Keratinocyte (primary cell): Measurements from ENCODE around the gene TRAF2. TPM values are rescaled to one million over a fixed set of nuclear protein-coding genes. Genes with fewer than 3 reads are reported as not detected.

Source experiments
- DNase-seq: peaks from one replicate; pipeline ENCODE4 v3.0.0-alpha.2; 2011; ENCODE audit warnings: low read depth, missing footprints, low spot score
- FAIRE-seq: peaks from 2 replicates; lab custom pipeline; 2011; peaks lifted over from hg19 to GRCh38; lab: Jason Lieb, UNC
- H2AFZ ChIP-seq: 2 replicates; pipeline ENCODE4 v1.6.0; 2012; ENCODE audit warnings: low read length, control low read depth, inconsistent platforms; ENCODE audit not compliant: control insufficient read depth
- H3K27ac ChIP-seq: 2 replicates; pipeline ENCODE4 v1.5.1; 2011; ENCODE audit warnings: low read length; ENCODE audit not compliant: control insufficient read depth, insufficient read depth
- H3K27me3 ChIP-seq: 3 replicates; pipeline ENCODE4 v1.6.0; 2011; ENCODE audit warnings: low read length; ENCODE audit not compliant: control insufficient read depth, insufficient read depth; ENCODE audit errors: extremely low read depth
- H3K36me3 ChIP-seq, 2 experiments: 2 replicates in 1 of 2; 3 replicates in 1 of 2; pipeline ENCODE4 v1.5.1; 2011; ENCODE audit warnings: low read length in 2 of 2, mild to moderate bottlenecking in 1 of 2; ENCODE audit not compliant: control insufficient read depth in 2 of 2, insufficient read depth in 2 of 2; ENCODE audit errors: extremely low read depth in 1 of 2
- H3K4me1 ChIP-seq: 3 replicates; pipeline ENCODE4 v1.5.1; 2011; ENCODE audit warnings: low read length; ENCODE audit not compliant: control insufficient read depth, insufficient read depth; ENCODE audit errors: extremely low read depth
- H3K4me2 ChIP-seq: 3 replicates; pipeline ENCODE4 v1.6.0; 2011; ENCODE audit warnings: low read depth, low read length; ENCODE audit not compliant: control insufficient read depth, insufficient read depth; ENCODE audit errors: extremely low read depth
- H3K4me3 ChIP-seq, 3 experiments: fragments of 200-600 bp in 1 of 3; sonication (generic) in 1 of 3; 2 replicates in 2 of 3; 3 replicates in 1 of 3; pipeline ENCODE4 v1.5.1; 2011 to 2016; ENCODE audit warnings: low read length in 3 of 3, mild to moderate bottlenecking in 3 of 3, control low read depth in 2 of 3, inconsistent platforms in 1 of 3, low read depth in 1 of 3, mixed read lengths in 1 of 3, mixed run types in 1 of 3, moderate library complexity in 1 of 3; ENCODE audit not compliant: control insufficient read depth in 2 of 3, insufficient read depth in 2 of 3; ENCODE audit errors: extremely low read depth in 1 of 3
- H3K79me2 ChIP-seq: 2 replicates; pipeline ENCODE4 v1.6.0; 2012; ENCODE audit warnings: low read length; ENCODE audit not compliant: control insufficient read depth, insufficient read depth
- H3K9ac ChIP-seq: 3 replicates; pipeline ENCODE4 v1.6.0; 2011; ENCODE audit warnings: low read length; ENCODE audit not compliant: control insufficient read depth, insufficient read depth; ENCODE audit errors: extremely low read depth
- H3K9me1 ChIP-seq: 3 replicates; pipeline ENCODE4 v1.6.0; 2011; ENCODE audit warnings: low read length; ENCODE audit not compliant: control insufficient read depth, insufficient read depth; ENCODE audit errors: extremely low read depth
- H3K9me3 ChIP-seq: 2 replicates; pipeline ENCODE4 v1.5.1; 2012; ENCODE audit warnings: low read depth, low read length; ENCODE audit not compliant: control insufficient read depth
- H4K20me1 ChIP-seq: 3 replicates; pipeline ENCODE4 v1.6.0; 2011; ENCODE audit warnings: low read length; ENCODE audit not compliant: control insufficient read depth, insufficient read depth; ENCODE audit errors: extremely low read depth
- EZH2 ChIP-seq: IDR thresholded peaks from one replicate; pipeline ENCODE4 v1.6.1; 2012; ENCODE audit warnings: inconsistent platforms, mild to moderate bottlenecking, low read length, moderate library complexity
- dilution Hi-C: fragments of 300-500 bp; cut with MboI; formaldehyde crosslinking; loops from one replicate; pipeline ENCODE4 v1.7.0; 2020; ENCODE audit warnings: low sequenced_read_pairs; ENCODE audit not compliant: extremely low pct_ligation_motif_present
- polyA plus RNA-seq, 5 experiments: library from polyadenylated mRNA; depleted of rRNA in 3 of 5; stranded (reverse) in 3 of 5; stranded (forward) in 1 of 5; unstranded in 1 of 5; fragments of >200 nt; gene quantifications; 1 replicate in 1 of 5; 2 replicates in 3 of 5; 3 replicates in 1 of 5; pipeline versions ENCODE4 v1.2.1 to v1.2.3, GENCODE V29; 2011 to 2012; ENCODE audit warnings: missing spikeins in 2 of 5, low read depth in 1 of 5, low replicate concordance in 1 of 5
- TF ChIP-seq, protein P1 (sequence below), 3 experiments: IDR thresholded peaks in 1 of 3; conservative IDR thresholded peaks in 1 of 3; optimal IDR thresholded peaks in 1 of 3; 2 replicates in 2 of 3; 3 replicates in 1 of 3; pipeline versions ENCODE3 to v1.5.1; 2011; ENCODE audit warnings: low read length in 3 of 3, mild to moderate bottlenecking in 3 of 3, moderate library complexity in 2 of 3, control low read depth in 1 of 3, inconsistent platforms in 1 of 3; ENCODE audit not compliant: insufficient read depth in 2 of 3; ENCODE audit errors: extremely low read depth in 1 of 3

The TRAF2 gene
- polyA plus RNA-seq, 1 donor (not counting 4 experiments of a cell fraction or from before 2014, with no cell fraction given), result 9.9 TPM

GRCh38 chr9:136958898-136959850, 72.9 kb downstream of the TRAF2 start:
- H3K9me1 ChIP-seq, result no peaks in the 10 kb centered on the region
- H3K27ac ChIP-seq, result no peak overlapping the region
- no peaks in the 10 kb centered on the region for H3K9me3 ChIP-seq
- DNase-seq, result no peak
- no peak for FAIRE-seq
- H3K4me1 ChIP-seq, result peaks cover 2% of the 10 kb centered on the region
- no peaks in the 10 kb centered on the region for H3K79me2 ChIP-seq
- no peak overlapping the region for H3K9ac ChIP-seq
- dilution Hi-C loops, result no loop called here
- H3K4me3 ChIP-seq, result no peak overlapping the region
- H3K4me2 ChIP-seq, result no peak overlapping the region
- no peaks in the 10 kb centered on the region for H4K20me1 ChIP-seq
- TF ChIP-seq, protein P1, sequence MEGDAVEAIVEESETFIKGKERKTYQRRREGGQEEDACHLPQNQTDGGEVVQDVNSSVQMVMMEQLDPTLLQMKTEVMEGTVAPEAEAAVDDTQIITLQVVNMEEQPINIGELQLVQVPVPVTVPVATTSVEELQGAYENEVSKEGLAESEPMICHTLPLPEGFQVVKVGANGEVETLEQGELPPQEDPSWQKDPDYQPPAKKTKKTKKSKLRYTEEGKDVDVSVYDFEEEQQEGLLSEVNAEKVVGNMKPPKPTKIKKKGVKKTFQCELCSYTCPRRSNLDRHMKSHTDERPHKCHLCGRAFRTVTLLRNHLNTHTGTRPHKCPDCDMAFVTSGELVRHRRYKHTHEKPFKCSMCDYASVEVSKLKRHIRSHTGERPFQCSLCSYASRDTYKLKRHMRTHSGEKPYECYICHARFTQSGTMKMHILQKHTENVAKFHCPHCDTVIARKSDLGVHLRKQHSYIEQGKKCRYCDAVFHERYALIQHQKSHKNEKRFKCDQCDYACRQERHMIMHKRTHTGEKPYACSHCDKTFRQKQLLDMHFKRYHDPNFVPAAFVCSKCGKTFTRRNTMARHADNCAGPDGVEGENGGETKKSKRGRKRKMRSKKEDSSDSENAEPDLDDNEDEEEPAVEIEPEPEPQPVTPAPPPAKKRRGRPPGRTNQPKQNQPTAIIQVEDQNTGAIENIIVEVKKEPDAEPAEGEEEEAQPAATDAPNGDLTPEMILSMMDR (optimal IDR thresholded peaks at IDR 0.05 in 1 of 3, IDR thresholded peaks at IDR 0.05 in 1 of 3, conservative IDR thresholded peaks at IDR 0.05 in 1 of 3; ENCODE audit: extremely low read depth in 1 of 3, insufficient read depth in 2 of 3, low read length in 3 of 3), result no peak
- no peak for TF ChIP-seq EZH2
- no peaks in the 10 kb centered on the region for H3K36me3 ChIP-seq
- peaks cover 5% of the 10 kb centered on the region for H3K27me3 ChIP-seq
- no peak overlapping the region for H2AFZ ChIP-seq

GRCh38 chr9:136960212-136960937, 74.1 kb downstream of the TRAF2 start:
- TF ChIP-seq, protein P1 (optimal IDR thresholded peaks at IDR 0.05 in 1 of 3, IDR thresholded peaks at IDR 0.05 in 1 of 3, conservative IDR thresholded peaks at IDR 0.05 in 1 of 3; ENCODE audit: extremely low read depth in 1 of 3, insufficient read depth in 2 of 3, low read length in 3 of 3), result no peak
- no peak for TF ChIP-seq EZH2
- H2AFZ ChIP-seq, result no peak overlapping the region
- no peaks in the 10 kb centered on the region for H3K79me2 ChIP-seq
- FAIRE-seq (no peak), DNase-seq (no peak)
- peaks cover 8% of the 10 kb centered on the region for H3K4me1 ChIP-seq
- dilution Hi-C loops, result no loop called here
- H3K27ac ChIP-seq, result no peak overlapping the region
- no peaks in the 10 kb centered on the region for H3K36me3 ChIP-seq
- H3K9ac ChIP-seq, result no peak overlapping the region
- no peaks in the 10 kb centered on the region for H3K9me3 ChIP-seq
- H3K27me3 ChIP-seq, result peaks cover 5% of the 10 kb centered on the region
- H3K4me3 ChIP-seq, result no peak overlapping the region
- no peak overlapping the region for H3K4me2 ChIP-seq
- H3K9me1 ChIP-seq, result no peaks in the 10 kb centered on the region
- no peaks in the 10 kb centered on the region for H4K20me1 ChIP-seq
